K562 (cell line): ENCODE data around the gene EFNB3. TPM values are rescaled to one million over a fixed set of nuclear protein-coding genes. Genes with fewer than 3 reads are reported as not detected.

ENCODE experiments used
- ATAC-seq: fragments of 200-7000 bp; cut with Tn5 transposase; 3 replicates; pipeline ENCODE4 v1.9.1; 2020; ENCODE audit warnings: moderate library complexity
- BruUV-seq: library from RNA; stranded (reverse); fragments of 400-500 nt; replicated peaks from 2 replicates; lab custom pipeline; 2021; lab: Mats Ljungman, UMichigan
- CTCF ChIA-PET: fragments of 300-600 bp; formaldehyde crosslinking; extraction: SDS; loops from one replicate; lab custom pipeline; 2021; ENCODE audit warnings: low intra/inter-chr PET ratio; lab: Yijun Ruan, JAX
- POLR2A ChIA-PET: fragments of 300-600, 350-650 bp; sonication (Branson Sonifier 250); formaldehyde crosslinking; extraction: SDS; loops from one replicate; lab custom pipeline; 2021; ENCODE audit warnings: antibody characterized with exemption, inconsistent platforms; lab: Yijun Ruan, JAX
- DNase-seq, 4 experiments: peaks; one replicate each; pipeline versions ENCODE4 v3.0.0 to v3.0.0-alpha.2; 2011 to 2018; ENCODE audit warnings: low spot score in 3 of 4, mixed read lengths in 3 of 4; ENCODE audit errors: extremely low read depth in 1 of 4
- FAIRE-seq: peaks from 2 replicates; lab custom pipeline; 2011; peaks lifted over from hg19 to GRCh38; lab: Jason Lieb, UNC
- H2AFZ ChIP-seq: 2 replicates; pipeline ENCODE4 v1.6.0; 2011; ENCODE audit warnings: low read depth, low read length, control low read depth, inconsistent platforms
- H3K27ac ChIP-seq: fragments of 200-600 bp; 3 replicates; pipeline ENCODE4 v1.8.0; 2011; ENCODE audit warnings: low read depth, mild to moderate bottlenecking, control low read depth, inconsistent platforms, low read length, moderate library complexity, mixed read lengths; ENCODE audit errors: extremely low read depth
- H3K27me3 ChIP-seq, 2 experiments: fragments of 300-600 bp in 1 of 2; 2 replicates in 1 of 2; 3 replicates in 1 of 2; pipeline versions ENCODE4 v1.6.0 to v1.8.0; 2011; ENCODE audit warnings: inconsistent platforms in 2 of 2, low read length in 2 of 2, mild to moderate bottlenecking in 1 of 2, mixed read lengths in 1 of 2, moderate library complexity in 1 of 2; ENCODE audit not compliant: control insufficient read depth in 2 of 2, insufficient read depth in 2 of 2
- H3K36me3 ChIP-seq: fragments of 300-600 bp; 3 replicates; pipeline ENCODE4 v1.8.0; 2011; ENCODE audit warnings: mild to moderate bottlenecking, low read length, inconsistent platforms; ENCODE audit not compliant: control insufficient read depth, insufficient read depth
- H3K4me1 ChIP-seq, 2 experiments: fragments of 200-600 bp in 1 of 2; replicated peaks in 1 of 2; 2 replicates in 1 of 2; 3 replicates in 1 of 2; pipeline versions ENCODE4 v1.5.1 to v1.8.0; 2011; ENCODE audit warnings: inconsistent platforms in 2 of 2, low read length in 2 of 2, mild to moderate bottlenecking in 1 of 2, mixed read lengths in 1 of 2, moderate library complexity in 1 of 2; ENCODE audit not compliant: control insufficient read depth in 2 of 2, insufficient read depth in 2 of 2
- H3K4me2 ChIP-seq: 2 replicates; pipeline ENCODE4 v1.6.1; 2011; ENCODE audit warnings: low read length, control low read depth, inconsistent platforms, mixed read lengths; ENCODE audit not compliant: insufficient read depth
- H3K4me3 ChIP-seq: fragments of 200-600 bp; sonication (generic), shearing (Covaris generic); 2 replicates; pipeline ENCODE4 v1.5.1; 2016; ENCODE audit warnings: control low read depth, inconsistent platforms
- H3K79me2 ChIP-seq: fragments of 200-600 bp; 3 replicates; pipeline ENCODE4 v1.8.0; 2011; ENCODE audit warnings: low read length, inconsistent platforms; ENCODE audit not compliant: control insufficient read depth, insufficient read depth
- H3K9ac ChIP-seq, 2 experiments: 2 replicates each; pipeline versions ENCODE4 v1.6.0 to v1.6.1; 2011; ENCODE audit warnings: low read depth in 2 of 2, low read length in 2 of 2, control low read depth in 1 of 2, inconsistent platforms in 1 of 2, mild to moderate bottlenecking in 1 of 2, mixed read lengths in 1 of 2; ENCODE audit not compliant: insufficient read depth in 1 of 2
- H3K9me1 ChIP-seq: one replicate; pipeline ENCODE4 v1.6.0; 2011; ENCODE audit warnings: inconsistent platforms, mild to moderate bottlenecking, low read length, moderate library complexity; ENCODE audit not compliant: control insufficient read depth, insufficient read depth
- H3K9me3 ChIP-seq: replicated peaks from 2 replicates; pipeline ENCODE4 v1.5.1; 2011; ENCODE audit warnings: low read depth, low read length, inconsistent platforms; ENCODE audit not compliant: control insufficient read depth, insufficient read depth
- H4K20me1 ChIP-seq: replicated peaks from 2 replicates; pipeline ENCODE4 v1.6.1; 2011; ENCODE audit warnings: low read length, inconsistent platforms, mixed read lengths; ENCODE audit not compliant: control insufficient read depth, insufficient read depth
- CSDE1 ChIP-seq, 2 experiments: fragments of 450-650 bp; IDR thresholded peaks; 2 replicates each; pipeline ENCODE4 v1.6.1; 2016; ENCODE audit warnings: mild to moderate bottlenecking in 1 of 2
- ELF4 ChIP-seq: fragments of 450-650 bp; formaldehyde crosslinking; IDR thresholded peaks from 2 replicates; pipeline ENCODE4 v1.4.0; 2022; ENCODE audit warnings: missing genetic modification characterization
- MYNN ChIP-seq, 2 experiments: sonication (generic); formaldehyde crosslinking in 1 of 2; IDR thresholded peaks; 2 replicates each; pipeline versions ENCODE4 v1.5.0 to v1.6.1; 2016 to 2020; ENCODE audit warnings: antibody characterized with exemption in 1 of 2, missing genetic modification reagents in 1 of 2
- RFX1 ChIP-seq: fragments of 450-650 bp; IDR thresholded peaks from 2 replicates; pipeline ENCODE4 v1.6.1; 2016; ENCODE audit warnings: mild to moderate bottlenecking, moderate library complexity
- WGBS: fragments of 100-300 bp; shearing (Covaris generic); methylation state at CpG from one replicate; pipeline ENCODE4 v1.1.6; 2016; ENCODE audit warnings: low coverage, mixed read lengths; ENCODE audit not compliant: insufficient coverage; ENCODE audit errors: missing lambda C conversion rate; 5-methylcytosine and 5-hydroxymethylcytosine counted together
- in situ Hi-C: fragments of 300-500 bp; cut with MboI; formaldehyde crosslinking; loops from 4 replicates; pipeline ENCODE4 v1.15.0; 2018; ENCODE audit warnings: inconsistent platforms, mixed read lengths
- intact Hi-C: fragments of 100-400 bp; cut with micrococcal nuclease; formaldehyde crosslinking; loops from 2 replicates; pipeline ENCODE4 v1.14.2; 2022
- polyA plus RNA-seq, 8 experiments: library from polyadenylated mRNA; depleted of rRNA in 4 of 8; stranded (reverse) in 5 of 8; unstranded in 3 of 8; fragments of >200 nt; fragmentation: Nextera tagmentation in 2 of 8; fragmentation: Illumina TruSeq in 1 of 8; extraction: Ambion mirVana in 2 of 8; extraction: Trizol in 1 of 8; gene quantifications; 2 replicates each; pipeline versions ENCODE4 v1.2.1 to v1.2.3, GENCODE V29; 2011 to 2014; ENCODE audit warnings: inconsistent platforms in 1 of 8, missing spikeins in 1 of 8
- total RNA-seq, 7 experiments: library from RNA; depleted of rRNA in 6 of 7; stranded (reverse); fragments of >200 nt in 6 of 7; fragmentation: Illumina TruSeq in 2 of 7; extraction: Trizol in 2 of 7; gene quantifications; 2 replicates each; pipeline versions ENCODE4 v1.2.1 to v1.2.3, GENCODE V29; 2011 to 2021; ENCODE audit warnings: low replicate concordance in 1 of 7
- TF ChIP-seq, protein P1 (sequence below): fragments of 450-650 bp; formaldehyde crosslinking; IDR thresholded peaks from 2 replicates; pipeline ENCODE4 v1.4.0; 2020; ENCODE audit warnings: mild to moderate bottlenecking

The EFNB3 gene
- total and polyA plus RNA-seq, 9 of the 15 experiments (the other 6 are each of a cell fraction or from before 2014, with no cell fraction given), result not detected

GRCh38 chr17:7711051-7711755 lies 6.2 kb downstream of the EFNB3 start (continued):
- TF ChIP-seq, protein P1, sequence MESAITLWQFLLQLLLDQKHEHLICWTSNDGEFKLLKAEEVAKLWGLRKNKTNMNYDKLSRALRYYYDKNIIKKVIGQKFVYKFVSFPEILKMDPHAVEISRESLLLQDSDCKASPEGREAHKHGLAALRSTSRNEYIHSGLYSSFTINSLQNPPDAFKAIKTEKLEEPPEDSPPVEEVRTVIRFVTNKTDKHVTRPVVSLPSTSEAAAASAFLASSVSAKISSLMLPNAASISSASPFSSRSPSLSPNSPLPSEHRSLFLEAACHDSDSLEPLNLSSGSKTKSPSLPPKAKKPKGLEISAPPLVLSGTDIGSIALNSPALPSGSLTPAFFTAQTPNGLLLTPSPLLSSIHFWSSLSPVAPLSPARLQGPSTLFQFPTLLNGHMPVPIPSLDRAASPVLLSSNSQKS (CRISPR knock-in tag), result no peak

DNA sequence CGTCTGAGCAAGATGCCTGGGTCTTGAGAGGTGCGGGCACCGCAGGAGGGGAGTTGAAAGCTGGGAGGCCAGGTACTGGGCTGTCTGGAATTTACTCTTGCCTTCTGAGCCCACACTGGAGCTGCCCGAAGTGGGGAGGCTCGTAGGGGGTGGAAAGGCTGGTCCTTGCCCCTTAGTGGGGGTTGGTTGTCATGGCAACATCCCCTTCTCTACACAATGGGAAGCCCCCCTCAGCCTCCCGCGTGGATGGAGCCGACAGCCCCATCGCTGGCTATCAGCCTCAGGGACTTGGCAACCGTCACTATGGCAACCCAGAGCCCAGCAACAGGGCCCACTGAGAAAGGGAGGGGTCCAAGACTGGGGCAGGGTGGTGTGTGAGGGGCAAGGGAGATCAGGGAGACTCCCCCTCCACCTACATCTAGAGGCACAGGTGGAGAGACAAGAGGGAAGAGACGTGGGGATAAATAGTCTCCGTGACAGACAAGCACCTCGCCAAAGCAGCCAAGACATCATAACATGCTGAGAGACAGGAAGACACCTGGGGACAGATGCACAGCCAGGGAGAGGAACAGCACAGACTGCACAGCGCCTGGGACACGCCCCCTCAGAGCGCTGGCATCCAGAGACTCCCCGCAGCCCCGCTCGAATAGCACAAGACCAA lies 7.2 kb downstream of the EFNB3 start:
- POLR2A ChIA-PET, result interaction anchor here (2.6 to 3.5 kb wide), 2 partner anchors 8 to 25 kb away, joined by 12 to 13 read pairs; partner anchors contain the start of genes EFNB3 and TP53
- H3K4me1 ChIP-seq, result peaks cover 6 to 10% of the 10 kb centered on the region in 2 experiments; a peak in 3 of 5 replicates
- H3K36me3 ChIP-seq, result no peaks in the 10 kb centered on the region
- BruUV-seq, result no TSS peak
- in situ Hi-C loops (no loop called here), intact Hi-C loops (no loop called here)
- H3K9ac ChIP-seq, result no peak overlapping the region
- DNase-seq (no peak), FAIRE-seq (no peak), ATAC-seq (0 out of 3 replicates have a peak, but pooled peaks have one; percentile 9)
- H3K9me3 ChIP-seq, result no peaks in the 10 kb centered on the region
- no peak overlapping the region for H2AFZ ChIP-seq
- no peaks in the 10 kb centered on the region for H4K20me1 ChIP-seq
- 6% methylated on average over 14 of the region's 19 CpGs for WGBS
- H3K4me2 ChIP-seq, result no peak overlapping the region
- no peaks in the 10 kb centered on the region for H3K9me1 ChIP-seq
- no peaks in the 10 kb centered on the region for H3K79me2 ChIP-seq
- H3K27ac ChIP-seq, result no peak overlapping the region
- H3K4me3 ChIP-seq, result no peak overlapping the region
- peaks cover 2 to 52% of the 10 kb centered on the region in 2 experiments; a peak in 4 of 5 replicates for H3K27me3 ChIP-seq
- peak; percentile 88 for TF ChIP-seq MYNN (IDR thresholded peaks at IDR 0.05)
- no peak for TF ChIP-seq MYNN (CRISPR knock-in tag; IDR thresholded peaks at IDR 0.05)
- TF ChIP-seq ELF4 (CRISPR knock-in tag), result no peak
- TF ChIP-seq CSDE1 (IDR thresholded peaks at IDR 0.05), result 0 out of 4 replicates have a peak, but pooled peaks of 1 of the 2 experiments have one; percentile 22
- peak; percentile 89 for TF ChIP-seq RFX1
- CTCF ChIA-PET, result no interaction called here
